DND-41 (cell line): ENCODE results near the gene DENND1C.

Experiments
- EZH2 ChIP-seq: IDR thresholded peaks from 3 replicates; pipeline ENCODE4 v1.6.1; 2012; ENCODE audit warnings: borderline replicate concordance, low read depth, mild to moderate bottlenecking, moderate library complexity, low read length, inconsistent platforms; ENCODE audit not compliant: severe bottlenecking
- TF ChIP-seq, protein P1 (sequence below): IDR thresholded peaks from 2 replicates; pipeline ENCODE4 v1.5.1; 2012; ENCODE audit warnings: borderline replicate concordance, low read length, moderate library complexity, mild to moderate bottlenecking; ENCODE audit not compliant: poor library complexity, severe bottlenecking; ENCODE audit errors: extremely low read depth

DNA sequence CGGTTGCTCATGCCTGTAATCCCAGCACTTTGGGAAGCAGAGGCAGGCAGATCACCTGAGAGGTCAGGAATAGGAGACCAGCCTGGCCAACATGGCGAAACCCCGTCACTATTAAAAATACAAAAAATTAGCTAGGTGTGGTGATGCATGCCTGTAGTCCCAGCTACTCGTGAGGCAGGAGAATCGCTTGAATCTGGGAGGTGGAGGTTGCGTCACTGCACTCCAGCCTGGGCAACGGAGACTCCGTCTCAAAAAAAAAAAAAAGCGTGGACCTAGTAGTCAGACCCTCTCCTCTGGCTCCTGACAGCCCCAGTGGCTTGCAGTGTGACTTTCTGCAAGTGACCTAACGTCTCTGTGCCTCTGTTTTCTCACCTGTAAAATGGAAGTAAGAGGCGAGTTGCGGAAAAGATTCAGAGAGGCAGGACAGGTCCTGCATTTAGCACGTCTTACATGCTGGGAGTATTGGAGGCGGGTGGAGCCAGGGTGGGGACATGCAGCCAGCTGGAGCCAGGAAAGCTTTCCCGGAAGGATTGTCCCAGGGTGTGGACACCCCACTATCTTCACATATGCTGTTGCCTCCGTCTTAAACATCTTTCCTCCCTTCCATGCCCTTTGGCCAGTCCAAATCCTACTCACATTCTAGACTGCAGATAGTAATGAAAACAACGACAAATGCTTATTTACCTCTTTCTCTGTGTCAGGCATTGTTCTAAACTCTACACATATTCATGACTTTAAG lies 17.6 kb upstream of the DENND1C start:
- TF ChIP-seq, protein P1, sequence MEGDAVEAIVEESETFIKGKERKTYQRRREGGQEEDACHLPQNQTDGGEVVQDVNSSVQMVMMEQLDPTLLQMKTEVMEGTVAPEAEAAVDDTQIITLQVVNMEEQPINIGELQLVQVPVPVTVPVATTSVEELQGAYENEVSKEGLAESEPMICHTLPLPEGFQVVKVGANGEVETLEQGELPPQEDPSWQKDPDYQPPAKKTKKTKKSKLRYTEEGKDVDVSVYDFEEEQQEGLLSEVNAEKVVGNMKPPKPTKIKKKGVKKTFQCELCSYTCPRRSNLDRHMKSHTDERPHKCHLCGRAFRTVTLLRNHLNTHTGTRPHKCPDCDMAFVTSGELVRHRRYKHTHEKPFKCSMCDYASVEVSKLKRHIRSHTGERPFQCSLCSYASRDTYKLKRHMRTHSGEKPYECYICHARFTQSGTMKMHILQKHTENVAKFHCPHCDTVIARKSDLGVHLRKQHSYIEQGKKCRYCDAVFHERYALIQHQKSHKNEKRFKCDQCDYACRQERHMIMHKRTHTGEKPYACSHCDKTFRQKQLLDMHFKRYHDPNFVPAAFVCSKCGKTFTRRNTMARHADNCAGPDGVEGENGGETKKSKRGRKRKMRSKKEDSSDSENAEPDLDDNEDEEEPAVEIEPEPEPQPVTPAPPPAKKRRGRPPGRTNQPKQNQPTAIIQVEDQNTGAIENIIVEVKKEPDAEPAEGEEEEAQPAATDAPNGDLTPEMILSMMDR, result no peak
- TF ChIP-seq EZH2, result no peak
